ENCODE measurements around the gene TAF1C.

Gene TAF1C

DNA sequence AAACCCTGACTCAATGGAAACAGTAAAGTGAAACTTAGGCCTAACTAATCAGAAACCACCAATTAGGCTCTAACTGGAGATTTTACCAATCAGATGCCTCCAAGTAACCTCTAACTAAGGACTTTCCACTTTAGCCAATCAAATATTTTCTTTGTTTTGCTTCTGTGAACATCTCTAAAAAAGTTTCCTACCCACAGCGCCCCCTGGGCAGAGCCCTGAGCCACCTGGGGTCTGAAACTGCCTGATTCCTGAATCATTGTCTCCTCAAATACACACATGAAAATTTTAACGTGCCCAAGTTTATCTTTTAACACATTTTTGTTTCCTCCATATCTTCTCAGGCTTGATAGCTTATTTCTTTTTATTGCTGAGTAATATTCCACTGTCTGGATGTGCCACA, 23.1 kb upstream of the TAF1C start:
- Histone ChIP-seq H3K4me2 (ENCODE audit: low read length) (no peak overlapping the region), H3K4me1 (ENCODE audit: insufficient read depth, low read length, severe bottlenecking) (no peaks in the 10 kb centered on the region), H2AFZ (ENCODE audit: low read length) (no peak overlapping the region), H3F3A (ENCODE audit: insufficient read depth, low read length) (no peaks in the 10 kb centered on the region), H3K27me3 (ENCODE audit: insufficient read depth, low read length) (peaks cover 10% of the 10 kb centered on the region; the same call in 1 of the 2 replicates), H3K79me2 (ENCODE audit: insufficient read depth, low read length) (no peaks in the 10 kb centered on the region), H3K4me3 (ENCODE audit: low read depth, low read length, poor library complexity, severe bottlenecking) (no peak overlapping the region), H3K36me3 (ENCODE audit: insufficient read depth, low read length) (no peaks in the 10 kb centered on the region), H3K9ac (ENCODE audit: low read length) (no peak overlapping the region), H3K9me3 (ENCODE audit: low read length) (no peaks in the 10 kb centered on the region), H4K20me1 (ENCODE audit: insufficient read depth, low read length) (no peaks in the 10 kb centered on the region), H3K9me2 (ENCODE audit: low read depth, low read length) (no peaks in the 10 kb centered on the region), H3K27ac (ENCODE audit: low read depth, low read length, poor library complexity, severe bottlenecking) (no peak overlapping the region)
- TF ChIP-seq EZH2 (IDR thresholded peaks at IDR 0.05; ENCODE audit: borderline replicate concordance, low read length) (no peak), CTCF (IDR thresholded peaks at IDR 0.05; ENCODE audit: low read length) (peak; percentile 37)

GRCh38 chr16:84207879-84208278, 21.0 kb upstream of the TAF1C start:
- Histone ChIP-seq H3K9me3 (ENCODE audit: low read length) (no peaks in the 10 kb centered on the region), H3K36me3 (ENCODE audit: insufficient read depth, low read length) (no peaks in the 10 kb centered on the region; the same call in 1 of the 2 replicates), H2AFZ (ENCODE audit: low read length) (no peak overlapping the region), H3K79me2 (ENCODE audit: insufficient read depth, low read length) (no peaks in the 10 kb centered on the region), H3K4me1 (ENCODE audit: insufficient read depth, low read length, severe bottlenecking) (no peaks in the 10 kb centered on the region), H3F3A (ENCODE audit: insufficient read depth, low read length) (no peaks in the 10 kb centered on the region), H3K27me3 (ENCODE audit: insufficient read depth, low read length) (peaks cover 2% of the 10 kb centered on the region; the same call in 1 of the 2 replicates), H3K4me3 (ENCODE audit: low read depth, low read length, poor library complexity, severe bottlenecking) (no peak overlapping the region), H3K9ac (ENCODE audit: low read length) (no peak overlapping the region), H3K4me2 (ENCODE audit: low read length) (no peak overlapping the region), H4K20me1 (ENCODE audit: insufficient read depth, low read length) (no peaks in the 10 kb centered on the region), H3K9me2 (ENCODE audit: low read depth, low read length) (no peaks in the 10 kb centered on the region), H3K27ac (ENCODE audit: low read depth, low read length, poor library complexity, severe bottlenecking) (no peak overlapping the region)
- TF ChIP-seq CTCF (IDR thresholded peaks at IDR 0.05; ENCODE audit: low read length) (no peak), EZH2 (IDR thresholded peaks at IDR 0.05; ENCODE audit: borderline replicate concordance, low read length) (no peak)

DNA sequence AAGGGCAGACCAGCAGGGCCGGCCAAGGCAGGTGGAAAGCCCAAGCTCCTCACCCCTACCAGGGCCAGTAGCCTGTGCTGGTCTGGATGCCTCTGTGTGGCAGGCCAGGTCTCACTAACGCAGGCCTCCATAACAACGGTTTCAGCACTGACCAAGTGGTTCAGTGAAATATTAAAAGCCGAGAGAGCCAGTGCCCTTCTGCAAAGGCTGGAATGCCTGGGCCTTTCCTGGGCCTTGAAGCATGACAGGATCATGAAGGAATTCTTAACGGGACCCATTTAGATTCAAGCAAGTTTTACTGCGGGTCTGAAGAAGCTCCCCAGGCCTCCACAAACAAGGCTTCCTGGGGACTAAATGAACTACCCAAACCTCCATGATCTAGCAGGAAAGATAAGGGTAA, 20.4 kb upstream of the TAF1C start:
- Histone ChIP-seq H3K79me2 (ENCODE audit: insufficient read depth, low read length) (no peaks in the 10 kb centered on the region), H3K9me2 (ENCODE audit: low read depth, low read length) (no peaks in the 10 kb centered on the region), H3K4me3 (ENCODE audit: low read depth, low read length, poor library complexity, severe bottlenecking) (no peak overlapping the region), H3K36me3 (ENCODE audit: insufficient read depth, low read length) (no peaks in the 10 kb centered on the region; the same call in 1 of the 2 replicates), H2AFZ (ENCODE audit: low read length) (no peak overlapping the region), H3K27ac (ENCODE audit: low read depth, low read length, poor library complexity, severe bottlenecking) (no peak overlapping the region), H3K4me2 (ENCODE audit: low read length) (no peak overlapping the region), H3K27me3 (ENCODE audit: insufficient read depth, low read length) (peaks cover 2% of the 10 kb centered on the region; the same call in 1 of the 2 replicates), H4K20me1 (ENCODE audit: insufficient read depth, low read length) (no peaks in the 10 kb centered on the region), H3K9ac (ENCODE audit: low read length) (no peak overlapping the region), H3F3A (ENCODE audit: insufficient read depth, low read length) (no peaks in the 10 kb centered on the region), H3K4me1 (ENCODE audit: insufficient read depth, low read length, severe bottlenecking) (no peaks in the 10 kb centered on the region), H3K9me3 (ENCODE audit: low read length) (no peaks in the 10 kb centered on the region)
- TF ChIP-seq CTCF (IDR thresholded peaks at IDR 0.05; ENCODE audit: low read length) (no peak), EZH2 (IDR thresholded peaks at IDR 0.05; ENCODE audit: borderline replicate concordance, low read length) (no peak)

Data from OCI-LY1 (cell line).